DMS153 treated with DMSO at 0.1 percent for 48 hours (cell line): ENCODE measurements around the gene SETD7.

Experiments used
- DNase-seq: peaks from one replicate; lab custom pipeline; 2025; ENCODE audit not compliant: unreplicated experiment; lab: John Stamatoyannopoulos, UW

SETD7 gene

GRCh38 chr4:139575072-139575471 lies 19.1 kb upstream of the SETD7 start:
- no peak for DNase-seq

- no peak for DNase-seq
Observed at GRCh38 chr4:139574641-139575040, 18.6 kb upstream of the SETD7 start.

- no peak for DNase-seq
Observed at GRCh38 chr4:139568206-139568955, 12.4 kb upstream of the SETD7 start.

- no peak for DNase-seq
Observed at GRCh38 chr4:139567159-139567870, 11.3 kb upstream of the SETD7 start.

- no peak for DNase-seq
Observed at GRCh38 chr4:139564502-139564901, 8.5 kb upstream of the SETD7 start.

GRCh38 chr4:139563515-139563914 lies 7.5 kb upstream of the SETD7 start:
- DNase-seq: no peak

- no peak for DNase-seq
Observed at GRCh38 chr4:139562839-139563238, 6.8 kb upstream of the SETD7 start.

- no peak for DNase-seq
Observed at GRCh38 chr4:139562067-139562684, 6.2 kb upstream of the SETD7 start.

- DNase-seq: peak; percentile 40
Observed at GRCh38 chr4:139560406-139561104, 4.5 kb upstream of the SETD7 start.

GRCh38 chr4:139559687-139560086 lies 3.7 kb upstream of the SETD7 start:
- DNase-seq: no peak

- no peak for DNase-seq
Observed at GRCh38 chr4:139559089-139559479, 3.1 kb upstream of the SETD7 start.

GRCh38 chr4:139558235-139559088 lies 2.4 kb upstream of the SETD7 start:
- DNase-seq: no peak

- DNase-seq: no peak
Observed at GRCh38 chr4:139557556-139558110, 1.6 kb upstream of the SETD7 start.

GRCh38 chr4:139556724-139557555 lies 921 bp upstream of the SETD7 start:
- peak; percentile 93 for DNase-seq

GRCh38 chr4:139555705-139556070 lies 331 bp downstream of the SETD7 start:
- no peak for DNase-seq

- DNase-seq: peak; percentile 51
Observed at GRCh38 chr4:139554893-139555704, 920 bp downstream of the SETD7 start.

- no peak for DNase-seq
Observed at GRCh38 chr4:139554642-139554892, 1.5 kb downstream of the SETD7 start.

- DNase-seq: no peak
Observed at GRCh38 chr4:139553751-139554641, 2.0 kb downstream of the SETD7 start.
